Left lung (tissue), 10 donors: ENCODE measurements around the gene GATA2. TPM values are rescaled to one million over a fixed set of nuclear protein-coding genes. Genes with fewer than 3 reads are reported as not detected.

Source experiments
- ATAC-seq: fragments of 200-7000 bp; cut with Tn5 transposase; one replicate; pipeline ENCODE4 v1.9.1; 2020; ENCODE audit warnings: moderate library complexity
- DNase-seq, 4 donors: peaks; one replicate each; pipeline ENCODE4 v3.0.0-alpha.2; 2013 to 2020
- H3K27ac ChIP-seq, 2 donors: fragments of 200-600 bp; sonication (generic) in 1 of 2; one replicate each; pipeline versions ENCODE4 v1.5.0 to v1.8.0; 2020 to 2021
- H3K27me3 ChIP-seq, 2 donors: fragments of 200-600 bp; sonication (generic) in 1 of 2; one replicate each; pipeline versions ENCODE4 v1.5.0 to v1.8.0; 2020 to 2021
- H3K36me3 ChIP-seq, 2 donors: fragments of 200-600 bp; sonication (generic) in 1 of 2; one replicate each; pipeline versions ENCODE4 v1.5.0 to v1.8.0; 2020 to 2021
- H3K4me1 ChIP-seq, 2 donors: fragments of 200-600 bp; one replicate each; pipeline ENCODE4 v1.8.0; 2021
- H3K4me3 ChIP-seq, 2 donors: fragments of 200-600 bp; sonication (generic) in 1 of 2; one replicate each; pipeline versions ENCODE4 v1.5.0 to v1.8.0; 2020 to 2021; ENCODE audit warnings: mild to moderate bottlenecking in 1 of 2
- H3K9me3 ChIP-seq, 2 donors: fragments of 200-600 bp; sonication (generic) in 1 of 2; one replicate each; pipeline versions ENCODE4 v1.5.0 to v1.8.0; 2020 to 2021
- intact Hi-C, 2 donors: fragments of 100-400 bp; cut with DNase I; formaldehyde crosslinking; loops; one replicate each; pipeline versions ENCODE4 v1.11.2 to v1.14.2; 2022
- polyA plus RNA-seq, 6 donors: library from polyadenylated mRNA; unstranded; fragments of 120-200 nt; gene quantifications; one replicate each; pipeline ENCODE4 v1.2.1, GENCODE V29; 2013; ENCODE audit not compliant: insufficient read length in 6 of 6
- total RNA-seq, 2 donors: library from RNA; stranded (reverse); fragmentation: NEBNext Ultra II Directional; extraction: Animal tissue kit (Norgen Biotek cat#: 25700); gene quantifications; one replicate each; pipeline ENCODE4 v1.2.1, GENCODE V29; 2021
- TF ChIP-seq, protein P1 (sequence below), 2 donors: fragments of 200-600 bp; sonication (generic) in 1 of 2; IDR thresholded peaks; one replicate each; pipeline versions ENCODE4 v1.5.0 to v1.8.0; 2021; ENCODE audit warnings: antibody characterized with exemption in 2 of 2
- donor health status: DM: no; HTN: yes; CAD: no.
- donor health status: DM: no; HTN: no; CAD: no.

Gene GATA2
- total and polyA plus RNA-seq, 8 donors = 9.2 to 43.0 (median 15.1) TPM

DNA sequence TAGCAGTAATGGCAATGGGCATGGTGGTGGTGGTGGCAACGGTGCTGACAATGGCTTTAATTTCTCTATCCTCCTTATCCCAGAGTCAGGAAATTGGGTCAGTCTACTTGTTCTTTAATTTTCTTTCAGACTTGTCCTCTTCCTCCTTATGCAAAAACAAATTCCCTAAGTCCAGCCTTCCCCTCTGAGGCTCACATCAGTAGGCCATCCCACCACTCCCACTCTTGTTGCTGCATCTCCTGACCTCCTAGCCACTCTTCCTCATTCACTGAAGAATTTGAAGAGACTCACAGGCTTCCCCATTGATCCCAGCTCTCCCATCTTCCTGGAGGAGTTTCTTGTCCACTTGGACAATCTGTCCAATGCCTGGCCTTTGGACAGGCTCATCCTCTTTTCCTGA is 46.2 kb downstream of the GATA2 start:
- no peaks in the 10 kb centered on the region for H3K9me3 ChIP-seq
- intact Hi-C loops = no loop called here
- H3K27me3 ChIP-seq = no peaks in the 10 kb centered on the region
- ATAC-seq (no peak), DNase-seq (no peak)
- no peaks in the 10 kb centered on the region for H3K4me1 ChIP-seq
- no peak overlapping the region for H3K4me3 ChIP-seq
- TF ChIP-seq, protein P1, sequence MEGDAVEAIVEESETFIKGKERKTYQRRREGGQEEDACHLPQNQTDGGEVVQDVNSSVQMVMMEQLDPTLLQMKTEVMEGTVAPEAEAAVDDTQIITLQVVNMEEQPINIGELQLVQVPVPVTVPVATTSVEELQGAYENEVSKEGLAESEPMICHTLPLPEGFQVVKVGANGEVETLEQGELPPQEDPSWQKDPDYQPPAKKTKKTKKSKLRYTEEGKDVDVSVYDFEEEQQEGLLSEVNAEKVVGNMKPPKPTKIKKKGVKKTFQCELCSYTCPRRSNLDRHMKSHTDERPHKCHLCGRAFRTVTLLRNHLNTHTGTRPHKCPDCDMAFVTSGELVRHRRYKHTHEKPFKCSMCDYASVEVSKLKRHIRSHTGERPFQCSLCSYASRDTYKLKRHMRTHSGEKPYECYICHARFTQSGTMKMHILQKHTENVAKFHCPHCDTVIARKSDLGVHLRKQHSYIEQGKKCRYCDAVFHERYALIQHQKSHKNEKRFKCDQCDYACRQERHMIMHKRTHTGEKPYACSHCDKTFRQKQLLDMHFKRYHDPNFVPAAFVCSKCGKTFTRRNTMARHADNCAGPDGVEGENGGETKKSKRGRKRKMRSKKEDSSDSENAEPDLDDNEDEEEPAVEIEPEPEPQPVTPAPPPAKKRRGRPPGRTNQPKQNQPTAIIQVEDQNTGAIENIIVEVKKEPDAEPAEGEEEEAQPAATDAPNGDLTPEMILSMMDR (IDR thresholded peaks at IDR 0.05) = no peak
- H3K27ac ChIP-seq = no peak overlapping the region
- H3K36me3 ChIP-seq = no peaks in the 10 kb centered on the region

GRCh38 chr3:128445357-128445756 is 47.6 kb downstream of the GATA2 start:
- Histone ChIP-seq H3K27ac (no peak overlapping the region), H3K9me3 (no peaks in the 10 kb centered on the region), H3K4me1 (no peaks in the 10 kb centered on the region), H3K27me3 (no peaks in the 10 kb centered on the region), H3K36me3 (no peaks in the 10 kb centered on the region), H3K4me3 (no peak overlapping the region)
- TF ChIP-seq, protein P1 (IDR thresholded peaks at IDR 0.05) = no peak
- ATAC-seq (no peak), DNase-seq (no peak)
- intact Hi-C loops = no loop called here

- Histone ChIP-seq H3K4me1 (no peaks in the 10 kb centered on the region), H3K36me3 (no peaks in the 10 kb centered on the region), H3K27ac (no peak overlapping the region), H3K9me3 (no peaks in the 10 kb centered on the region), H3K27me3 (peaks cover 0 to 3% of the 10 kb centered on the region in 2 donors), H3K4me3 (no peak overlapping the region)
- intact Hi-C loops = no loop called here
- TF ChIP-seq, protein P1 (IDR thresholded peaks at IDR 0.05) = no peak
- DNase-seq (no peak), ATAC-seq (no peak)
Observed at GRCh38 chr3:128443771-128444170, 49.2 kb downstream of the GATA2 start.

DNA sequence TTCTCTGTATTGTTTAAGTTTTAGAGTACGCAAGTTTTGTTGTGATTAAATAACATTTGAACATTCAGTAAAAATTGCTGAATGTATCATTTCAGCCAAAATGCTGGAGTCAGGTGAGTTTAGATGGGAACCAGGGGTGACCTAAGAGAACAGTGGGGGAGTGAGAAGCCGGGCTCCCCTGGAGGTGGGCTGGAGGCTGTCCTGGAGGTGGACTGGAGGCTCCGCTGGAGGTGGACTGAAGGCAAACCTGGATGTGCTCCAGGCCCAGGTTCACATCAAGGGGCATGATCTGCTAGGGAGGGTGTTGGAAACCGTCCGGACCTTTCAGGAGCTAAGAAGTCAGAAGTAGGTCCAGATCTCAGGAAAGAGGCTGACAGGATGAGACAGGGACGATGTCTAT is 50.1 kb downstream of the GATA2 start:
- intact Hi-C loops = no loop called here
- no peak overlapping the region for H3K27ac ChIP-seq
- H3K4me3 ChIP-seq = no peak overlapping the region
- DNase-seq = no peak
- TF ChIP-seq, protein P1 (IDR thresholded peaks at IDR 0.05) = no peak
- H3K9me3 ChIP-seq = no peaks in the 10 kb centered on the region
- no peaks in the 10 kb centered on the region for H3K4me1 ChIP-seq
- ATAC-seq = no peak
- no peaks in the 10 kb centered on the region for H3K36me3 ChIP-seq
- peaks cover 0 to 11% of the 10 kb centered on the region in 2 donors for H3K27me3 ChIP-seq

- intact Hi-C loops = no loop called here
- Histone ChIP-seq H3K4me3 (no peak overlapping the region), H3K4me1 (no peaks in the 10 kb centered on the region), H3K27me3 (peaks cover 0 to 11% of the 10 kb centered on the region in 2 donors), H3K27ac (no peak overlapping the region), H3K9me3 (no peaks in the 10 kb centered on the region), H3K36me3 (no peaks in the 10 kb centered on the region)
- ATAC-seq (no peak), DNase-seq (peak in 1 of 4 donors; percentile 50)
- TF ChIP-seq, protein P1 (IDR thresholded peaks at IDR 0.05) = no peak
Observed at GRCh38 chr3:128442070-128442469, 50.9 kb downstream of the GATA2 start.
